Neural cell (in vitro differentiated cells): ENCODE measurements around the gene IL19. TPM values are rescaled to one million over a fixed set of nuclear protein-coding genes. Genes with fewer than 3 reads are reported as not detected.
"Not testable (repeated sequence)": the region's sequence is repeated elsewhere in the genome, so short reads cannot be mapped to it uniquely, and the experiment has no call there.

Experiments used
- H2AFZ ChIP-seq: fragments of 200-600, 300-800 bp; sonication (generic), shearing (Covaris generic); 2 replicates; pipeline ENCODE4 v1.6.0; 2014; ENCODE audit warnings: low read depth, mild to moderate bottlenecking, antibody characterized with exemption, low read length, moderate library complexity
- H3F3A ChIP-seq: fragments of 200-600 bp; shearing (Covaris generic); 2 replicates; pipeline ENCODE4 v1.6.1; 2016; ENCODE audit warnings: mild to moderate bottlenecking, moderate library complexity, mixed read lengths, antibody characterized with exemption, low read length; ENCODE audit not compliant: insufficient read depth, poor library complexity, severe bottlenecking
- H3K27ac ChIP-seq: fragments of 200-600, 300-800 bp; sonication (generic), shearing (Covaris generic); 2 replicates; pipeline ENCODE4 v1.5.1; 2014; ENCODE audit warnings: mild to moderate bottlenecking, low read length, moderate library complexity
- H3K27me3 ChIP-seq: fragments of 300-800, 200-600 bp; sonication (generic), shearing (Covaris generic); 2 replicates; pipeline ENCODE4 v1.6.0; 2014; ENCODE audit warnings: mild to moderate bottlenecking, low read depth, low read length, moderate library complexity; ENCODE audit not compliant: insufficient read depth
- H3K36me3 ChIP-seq: fragments of 300-800, 200-600 bp; sonication (generic), shearing (Covaris generic); 2 replicates; pipeline ENCODE4 v1.5.1; 2014; ENCODE audit warnings: mild to moderate bottlenecking, antibody characterized with exemption, low read length, moderate library complexity; ENCODE audit not compliant: insufficient read depth
- H3K4me2 ChIP-seq: fragments of 300-800, 200-600 bp; sonication (generic), shearing (Covaris generic); 2 replicates; pipeline ENCODE4 v1.6.0; 2014; ENCODE audit warnings: mild to moderate bottlenecking, low read length
- H3K4me3 ChIP-seq: fragments of 300-800, 200-600 bp; sonication (generic), shearing (Covaris generic); 2 replicates; pipeline ENCODE4 v1.5.1; 2014; ENCODE audit warnings: mild to moderate bottlenecking, low read length, moderate library complexity
- H3K79me2 ChIP-seq: fragments of 200-600 bp; shearing (Covaris generic); replicated peaks from 2 replicates; pipeline ENCODE4 v1.6.0; 2014; ENCODE audit warnings: mild to moderate bottlenecking, low read length, moderate library complexity; ENCODE audit not compliant: insufficient read depth
- H3K9ac ChIP-seq: fragments of 300-800, 200-600 bp; sonication (generic), shearing (Covaris generic); 2 replicates; pipeline ENCODE4 v1.6.1; 2016; ENCODE audit warnings: mild to moderate bottlenecking, low read length, mixed read lengths
- H3K9me2 ChIP-seq: fragments of 200-600 bp; shearing (Covaris generic); 2 replicates; pipeline ENCODE4 v1.6.1; 2016; ENCODE audit warnings: mild to moderate bottlenecking, low read length, mixed read lengths; ENCODE audit not compliant: insufficient read depth
- H3K9me3 ChIP-seq: fragments of 200-600, 300-800 bp; sonication (generic), shearing (Covaris generic); 2 replicates; pipeline ENCODE4 v1.6.1; 2016; ENCODE audit warnings: mild to moderate bottlenecking, mixed run types, low read length, moderate library complexity, mixed read lengths
- H4K20me1 ChIP-seq: fragments of 200-600 bp; shearing (Covaris generic); 2 replicates; pipeline ENCODE4 v1.6.1; 2016; ENCODE audit warnings: mild to moderate bottlenecking, mixed run types; ENCODE audit not compliant: insufficient read depth
- CTCF ChIP-seq: fragments of 450-650 bp; IDR thresholded peaks from 2 replicates; pipeline ENCODE4 v1.5.1; 2014; ENCODE audit warnings: antibody characterized with exemption, mild to moderate bottlenecking, moderate library complexity; ENCODE audit not compliant: poor library complexity, severe bottlenecking
- EP300 ChIP-seq: fragments of 450-650 bp; conservative IDR thresholded peaks from 2 replicates; pipeline ENCODE4 v1.6.1; 2014; ENCODE audit warnings: antibody characterized with exemption, mild to moderate bottlenecking, moderate library complexity; ENCODE audit not compliant: poor library complexity, severe bottlenecking
- EZH2 ChIP-seq: fragments of 200-600, 300-800 bp; shearing (Covaris generic), sonication (generic); IDR thresholded peaks from 2 replicates; pipeline ENCODE4 v1.6.1; 2014; ENCODE audit warnings: antibody characterized with exemption, low read length, borderline replicate concordance, mild to moderate bottlenecking; ENCODE audit not compliant: insufficient read depth, poor library complexity, severe bottlenecking
- MXI1 ChIP-seq: fragments of 450-650 bp; conservative IDR thresholded peaks from 2 replicates; pipeline ENCODE4 v1.6.1; 2014; ENCODE audit warnings: antibody characterized with exemption, mild to moderate bottlenecking; ENCODE audit not compliant: poor library complexity, severe bottlenecking
- POLR2AphosphoS5 ChIP-seq: IDR thresholded peaks from 2 replicates; pipeline ENCODE4 v1.6.1; 2012
- RAD21 ChIP-seq: fragments of 450-650 bp; conservative IDR thresholded peaks from 2 replicates; pipeline ENCODE4 v1.6.1; 2014; ENCODE audit warnings: antibody characterized with exemption, mild to moderate bottlenecking, moderate library complexity
- REST ChIP-seq: IDR thresholded peaks from 2 replicates; pipeline ENCODE4 v1.6.1; 2012; ENCODE audit warnings: borderline replicate concordance
- SMC3 ChIP-seq: fragments of 450-650 bp; conservative IDR thresholded peaks from 2 replicates; pipeline ENCODE4 v1.6.1; 2014; ENCODE audit warnings: antibody characterized with exemption, mild to moderate bottlenecking, moderate library complexity; ENCODE audit not compliant: poor library complexity
- TAF1 ChIP-seq: IDR thresholded peaks from 2 replicates; pipeline ENCODE4 v1.6.1; 2012; ENCODE audit warnings: low read depth
- polyA plus RNA-seq: library from polyadenylated mRNA; depleted of rRNA; stranded (reverse); fragments of >200 nt; gene quantifications from 2 replicates; pipeline ENCODE4 v1.2.3, GENCODE V29; 2014

Gene IL19
- polyA plus RNA-seq, 1 donor from 2014 or later: not detected

GRCh38 chr1:206778911-206779310 is 8.3 kb downstream of the IL19 start:
- not testable (repeated sequence) for H3K9me3 ChIP-seq, H3K9me2 ChIP-seq, H2AFZ ChIP-seq, H3K4me3 ChIP-seq, H3K27ac ChIP-seq, H3K27me3 ChIP-seq, H3K9ac ChIP-seq, H3K79me2 ChIP-seq, H4K20me1 ChIP-seq, H3F3A ChIP-seq, H3K4me2 ChIP-seq, H3K36me3 ChIP-seq

- no peaks in the 10 kb centered on the region for H3K9me3 ChIP-seq
- H3K4me3 ChIP-seq: no peak overlapping the region
- no peaks in the 10 kb centered on the region for H3K9me2 ChIP-seq
- H3F3A ChIP-seq: no peaks in the 10 kb centered on the region
- no peaks in the 10 kb centered on the region for H4K20me1 ChIP-seq
- TF ChIP-seq EP300: no peak
- no peak for TF ChIP-seq EZH2
- TF ChIP-seq TAF1: no peak
- TF ChIP-seq REST: no peak
- TF ChIP-seq MXI1: no peak
- TF ChIP-seq CTCF: no peak
- no peak for TF ChIP-seq SMC3
- TF ChIP-seq POLR2AphosphoS5: no peak
- TF ChIP-seq RAD21: no peak
- H3K27me3 ChIP-seq: no peaks in the 10 kb centered on the region
- no peaks in the 10 kb centered on the region for H3K36me3 ChIP-seq
- no peak overlapping the region for H3K9ac ChIP-seq
- no peak overlapping the region for H3K27ac ChIP-seq
- H3K4me2 ChIP-seq: no peak overlapping the region
- no peak overlapping the region for H2AFZ ChIP-seq
- no peaks in the 10 kb centered on the region for H3K79me2 ChIP-seq
Observed at GRCh38 chr1:206779638-206780037, 9.1 kb downstream of the IL19 start.

- H3K4me2 ChIP-seq: no peak overlapping the region
- TF ChIP-seq CTCF (no peak), MXI1 (no peak), REST (no peak), POLR2AphosphoS5 (no peak), TAF1 (no peak), RAD21 (no peak), SMC3 (no peak), EZH2 (no peak), EP300 (no peak)
- no peaks in the 10 kb centered on the region for H3K79me2 ChIP-seq
- no peak overlapping the region for H3K27ac ChIP-seq
- H3K9me2 ChIP-seq: no peaks in the 10 kb centered on the region
- no peaks in the 10 kb centered on the region for H3K9me3 ChIP-seq
- H3K36me3 ChIP-seq: no peaks in the 10 kb centered on the region
- H2AFZ ChIP-seq: no peak overlapping the region
- no peaks in the 10 kb centered on the region for H4K20me1 ChIP-seq
- H3K9ac ChIP-seq: no peak overlapping the region
- H3K27me3 ChIP-seq: no peaks in the 10 kb centered on the region
- no peak overlapping the region for H3K4me3 ChIP-seq
- no peaks in the 10 kb centered on the region for H3F3A ChIP-seq
Observed at GRCh38 chr1:206782448-206782847, 11.9 kb downstream of the IL19 start.
